Subcutaneous adipose tissue (tissue), 4 donors: Measurements from ENCODE around the gene CKS2. TPM values are rescaled to one million over a fixed set of nuclear protein-coding genes. Genes with fewer than 3 reads are reported as not detected.

Source experiments
- total RNA-seq, 4 donors: library from RNA; depleted of rRNA; stranded (reverse); fragments of >200 nt; gene quantifications; one replicate each; pipeline ENCODE4 v1.1.0, GENCODE V29; 2016
- TF ChIP-seq, protein P1 (sequence below): fragments of 450-650 bp; IDR thresholded peaks from one replicate; pipeline ENCODE4 v1.5.1; 2016; ENCODE audit warnings: low read depth, mild to moderate bottlenecking, control low read depth, antibody characterized with exemption, moderate library complexity

CKS2 gene
- total RNA-seq, 4 donors from 2014 or later, result 2.3 to 31.8 (median 22.0) TPM

- TF ChIP-seq, protein P1, sequence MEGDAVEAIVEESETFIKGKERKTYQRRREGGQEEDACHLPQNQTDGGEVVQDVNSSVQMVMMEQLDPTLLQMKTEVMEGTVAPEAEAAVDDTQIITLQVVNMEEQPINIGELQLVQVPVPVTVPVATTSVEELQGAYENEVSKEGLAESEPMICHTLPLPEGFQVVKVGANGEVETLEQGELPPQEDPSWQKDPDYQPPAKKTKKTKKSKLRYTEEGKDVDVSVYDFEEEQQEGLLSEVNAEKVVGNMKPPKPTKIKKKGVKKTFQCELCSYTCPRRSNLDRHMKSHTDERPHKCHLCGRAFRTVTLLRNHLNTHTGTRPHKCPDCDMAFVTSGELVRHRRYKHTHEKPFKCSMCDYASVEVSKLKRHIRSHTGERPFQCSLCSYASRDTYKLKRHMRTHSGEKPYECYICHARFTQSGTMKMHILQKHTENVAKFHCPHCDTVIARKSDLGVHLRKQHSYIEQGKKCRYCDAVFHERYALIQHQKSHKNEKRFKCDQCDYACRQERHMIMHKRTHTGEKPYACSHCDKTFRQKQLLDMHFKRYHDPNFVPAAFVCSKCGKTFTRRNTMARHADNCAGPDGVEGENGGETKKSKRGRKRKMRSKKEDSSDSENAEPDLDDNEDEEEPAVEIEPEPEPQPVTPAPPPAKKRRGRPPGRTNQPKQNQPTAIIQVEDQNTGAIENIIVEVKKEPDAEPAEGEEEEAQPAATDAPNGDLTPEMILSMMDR, result no peak
Observed at GRCh38 chr9:89314955-89315354, 4.0 kb downstream of the CKS2 start.

DNA sequence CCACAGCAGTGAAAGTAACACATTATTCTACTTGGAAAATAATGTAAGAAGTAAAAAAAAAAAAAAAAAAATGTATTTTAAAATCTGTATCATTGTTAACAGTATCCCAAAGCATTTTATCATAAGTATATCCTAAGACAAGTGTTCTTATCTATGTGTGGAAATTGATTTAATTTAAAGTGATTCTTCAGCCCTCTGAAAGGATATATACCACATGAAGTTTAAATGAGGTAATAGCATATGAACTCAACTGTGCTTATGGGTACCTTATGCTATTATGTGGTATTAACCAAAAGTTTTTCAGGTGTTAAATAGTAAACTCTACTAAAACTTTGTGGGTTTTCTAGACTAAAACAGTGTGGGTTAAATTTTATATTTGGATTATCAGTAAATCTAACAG lies 4.5 kb downstream of the CKS2 start:
- TF ChIP-seq, protein P1, result no peak

DNA sequence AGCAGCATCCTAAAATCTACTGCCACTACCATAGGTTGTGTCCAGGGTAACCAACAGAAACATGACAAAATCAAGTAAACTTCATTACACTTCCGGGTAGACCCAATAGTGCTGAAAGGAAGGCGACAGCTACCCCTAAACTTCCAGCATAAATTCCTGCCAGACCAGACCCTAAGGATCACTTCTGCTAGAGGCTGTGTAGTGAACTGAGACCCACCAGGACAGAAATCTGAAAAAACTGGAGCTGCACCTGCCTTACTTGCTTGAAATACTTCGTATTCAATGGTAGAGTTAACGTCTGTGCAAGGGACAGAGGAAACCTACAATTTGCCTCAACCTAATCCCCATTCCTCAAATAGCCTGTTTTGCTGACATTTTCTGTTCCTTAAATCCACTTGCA lies 6.3 kb downstream of the CKS2 start:
- TF ChIP-seq, protein P1, result no peak

DNA sequence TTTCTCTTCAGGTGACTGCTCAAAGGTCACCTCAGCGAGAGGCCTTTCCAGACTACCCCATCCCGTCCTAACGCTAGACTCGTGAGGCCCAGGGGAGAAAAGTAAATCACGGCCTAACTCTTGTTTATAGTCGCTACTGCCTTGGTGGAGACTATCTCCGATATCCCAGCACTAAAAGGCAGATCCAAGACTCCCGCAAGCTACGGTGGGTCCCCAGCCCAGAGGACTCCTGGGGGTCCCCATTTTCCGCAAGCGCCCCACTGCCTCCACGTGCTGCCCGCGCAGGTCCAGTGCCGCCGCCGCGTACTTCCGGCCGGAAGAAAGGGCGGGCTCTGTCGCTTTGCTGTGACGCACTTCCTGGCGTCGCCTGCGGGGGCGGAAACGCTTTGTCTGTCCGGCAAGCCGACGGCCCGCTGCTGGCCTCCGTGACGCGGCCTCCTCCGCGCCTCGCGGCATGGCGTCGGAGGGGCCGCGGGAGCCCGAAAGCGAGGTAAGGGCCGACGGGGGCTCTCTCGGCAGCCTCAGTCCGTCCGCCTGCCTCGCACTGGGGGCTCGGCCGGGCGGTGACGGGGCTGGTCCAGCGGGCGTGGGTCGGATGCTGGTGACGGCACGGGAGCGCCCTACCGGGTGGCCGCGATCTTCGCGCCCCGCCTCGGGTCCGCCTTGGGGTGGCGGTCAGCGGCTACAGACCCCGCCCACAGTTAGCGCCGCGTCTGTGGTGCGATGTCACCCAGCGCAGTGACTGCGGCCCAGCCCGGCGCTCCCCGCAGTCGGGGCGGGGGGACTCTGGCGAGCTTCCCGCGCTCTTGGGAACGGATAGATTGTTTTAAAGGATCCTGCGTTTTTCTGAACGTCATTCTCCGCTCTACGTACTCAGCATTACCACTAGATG lies 7.4 kb downstream of the CKS2 start, which contains the start of gene SECISBP2:
Gene SECISBP2 (plus strand): TSS at position 378 of the 892 bp plus-strand sequence. CDS start 77 bp downstream, at position 455.
- TF ChIP-seq, protein P1, result no peak

DNA sequence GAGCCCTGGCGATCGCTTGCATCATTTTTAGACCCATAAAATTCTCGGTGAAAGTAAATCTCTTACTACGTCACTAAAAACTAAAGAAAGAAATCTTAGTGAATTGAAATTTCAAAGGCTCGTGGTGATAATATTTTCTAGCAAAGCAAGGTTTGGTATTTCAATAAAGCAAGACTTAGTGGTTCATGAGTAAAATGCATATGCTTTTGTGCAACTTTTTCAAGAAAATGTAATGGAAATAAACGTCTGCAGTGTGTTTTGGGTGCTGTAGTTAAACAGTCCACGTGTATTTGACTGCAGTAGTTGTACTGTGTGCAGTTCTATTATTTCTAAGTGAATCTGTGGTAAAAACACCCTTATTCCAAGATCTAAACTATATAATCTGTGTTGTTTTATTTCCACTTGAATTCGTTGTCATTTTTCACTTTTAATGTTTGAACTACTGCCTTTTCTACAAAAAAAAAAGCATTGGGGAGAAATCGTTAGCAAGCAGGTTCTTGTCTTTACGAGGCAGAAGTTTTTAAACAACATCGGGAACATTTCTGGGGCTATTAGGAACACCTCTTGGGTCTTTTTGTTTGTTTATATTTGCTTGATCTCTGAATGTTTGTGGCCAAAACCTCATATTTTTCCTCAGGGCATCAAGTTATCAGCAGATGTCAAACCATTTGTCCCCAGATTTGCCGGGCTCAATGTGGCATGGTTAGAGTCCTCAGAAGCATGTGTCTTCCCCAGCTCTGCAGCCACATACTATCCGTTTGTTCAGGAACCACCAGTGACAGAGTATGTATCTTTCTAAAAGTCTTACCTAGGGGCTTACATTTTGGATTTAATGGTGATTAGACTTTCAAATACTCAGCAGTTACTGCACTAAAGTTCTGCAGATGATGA lies 8.3 kb downstream of the CKS2 start:
- TF ChIP-seq, protein P1, result no peak

- TF ChIP-seq, protein P1, result no peak
Observed at GRCh38 chr9:89323390-89323789, 12.4 kb downstream of the CKS2 start.

DNA sequence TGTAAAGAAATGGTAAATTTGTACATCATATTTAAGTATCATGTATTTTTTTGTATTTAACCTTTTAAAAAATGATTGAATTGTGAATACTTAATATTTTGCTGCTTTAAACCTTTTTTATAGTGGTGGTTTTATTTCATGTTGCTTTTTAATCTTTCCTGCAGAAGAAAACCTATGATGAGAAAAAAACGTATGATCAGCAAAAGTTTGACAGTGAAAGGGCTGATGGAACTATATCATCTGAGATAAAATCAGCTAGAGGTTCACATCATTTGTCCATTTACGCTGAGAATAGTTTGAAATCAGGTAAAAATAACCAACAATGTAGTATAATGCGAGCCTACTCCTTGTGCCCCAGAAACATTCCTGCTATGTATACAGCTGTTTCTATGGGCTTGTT lies 14.7 kb downstream of the CKS2 start:
- TF ChIP-seq, protein P1, result no peak
